GM13977 (cell line): ENCODE data around the gene FAR2.

Source experiments
- DNase-seq: peaks from one replicate; pipeline ENCODE4 v3.0.0; 2012; ENCODE audit warnings: low spot score
- CTCF ChIP-seq: IDR thresholded peaks from 2 replicates; pipeline ENCODE4 v1.5.1; 2012; ENCODE audit warnings: mild to moderate bottlenecking, control low read depth; ENCODE audit not compliant: insufficient read depth; ENCODE audit errors: extremely low read depth, missing control alignments
- in situ Hi-C: fragments of 300-500 bp; cut with MboI; formaldehyde crosslinking; loops from one replicate; pipeline ENCODE4 v1.12.0; 2022; ENCODE audit warnings: low sequenced_read_pairs, low pct_unique_long_range_greater_than_20kb, mixed read lengths, inconsistent platforms; ENCODE audit not compliant: unreplicated experiment

Gene FAR2

GRCh38 chr12:29291226-29291625 lies 142.1 kb downstream of the FAR2 start:
- in situ Hi-C loops: no loop called here
- no peak for DNase-seq
- no peak for TF ChIP-seq CTCF

GRCh38 chr12:29299633-29300032 lies 150.6 kb downstream of the FAR2 start:
- no peak for DNase-seq
- in situ Hi-C loops: no loop called here
- no peak for TF ChIP-seq CTCF

- TF ChIP-seq CTCF: no peak
- in situ Hi-C loops: no loop called here
- no peak for DNase-seq
These were observed 152.0 kb downstream of the FAR2 start for GRCh38 chr12:29301114-29301513.

GRCh38 chr12:29304388-29304787 lies 155.3 kb downstream of the FAR2 start:
- no peak for DNase-seq
- in situ Hi-C loops: no loop called here
- no peak for TF ChIP-seq CTCF

- no peak for DNase-seq
- in situ Hi-C loops: no loop called here
- no peak for TF ChIP-seq CTCF
These were observed 157.2 kb downstream of the FAR2 start for GRCh38 chr12:29306266-29306665.

GRCh38 chr12:29306682-29307081 lies 157.6 kb downstream of the FAR2 start:
- in situ Hi-C loops: no loop called here
- DNase-seq: no peak
- TF ChIP-seq CTCF: no peak

GRCh38 chr12:29309320-29309902 lies 160.3 kb downstream of the FAR2 start:
- DNase-seq: no peak
- TF ChIP-seq CTCF: peak; percentile 19
- in situ Hi-C loops: no loop called here
